ENCODE measurements around the gene PARP15. TPM values are rescaled to one million over a fixed set of nuclear protein-coding genes. Genes with fewer than 3 reads are reported as not detected.
A peak's percentile ranks its signal among the peaks of the same experiment; 100 is the strongest.
"Not testable (repeated sequence)": the region's sequence is repeated elsewhere in the genome, so short reads cannot be mapped to it uniquely, and the experiment has no call there.

Gene PARP15
- total RNA-seq, 1 experiment from 2014 or later = 0.15 TPM

GRCh38 chr3:122681284-122681973 lies 104.0 kb downstream of the PARP15 start (continued):
- TF ChIP-seq, protein P1, sequence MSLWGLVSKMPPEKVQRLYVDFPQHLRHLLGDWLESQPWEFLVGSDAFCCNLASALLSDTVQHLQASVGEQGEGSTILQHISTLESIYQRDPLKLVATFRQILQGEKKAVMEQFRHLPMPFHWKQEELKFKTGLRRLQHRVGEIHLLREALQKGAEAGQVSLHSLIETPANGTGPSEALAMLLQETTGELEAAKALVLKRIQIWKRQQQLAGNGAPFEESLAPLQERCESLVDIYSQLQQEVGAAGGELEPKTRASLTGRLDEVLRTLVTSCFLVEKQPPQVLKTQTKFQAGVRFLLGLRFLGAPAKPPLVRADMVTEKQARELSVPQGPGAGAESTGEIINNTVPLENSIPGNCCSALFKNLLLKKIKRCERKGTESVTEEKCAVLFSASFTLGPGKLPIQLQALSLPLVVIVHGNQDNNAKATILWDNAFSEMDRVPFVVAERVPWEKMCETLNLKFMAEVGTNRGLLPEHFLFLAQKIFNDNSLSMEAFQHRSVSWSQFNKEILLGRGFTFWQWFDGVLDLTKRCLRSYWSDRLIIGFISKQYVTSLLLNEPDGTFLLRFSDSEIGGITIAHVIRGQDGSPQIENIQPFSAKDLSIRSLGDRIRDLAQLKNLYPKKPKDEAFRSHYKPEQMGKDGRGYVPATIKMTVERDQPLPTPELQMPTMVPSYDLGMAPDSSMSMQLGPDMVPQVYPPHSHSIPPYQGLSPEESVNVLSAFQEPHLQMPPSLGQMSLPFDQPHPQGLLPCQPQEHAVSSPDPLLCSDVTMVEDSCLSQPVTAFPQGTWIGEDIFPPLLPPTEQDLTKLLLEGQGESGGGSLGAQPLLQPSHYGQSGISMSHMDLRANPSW (CRISPR knock-in tag; conservative IDR thresholded peaks at IDR 0.05; ENCODE audit: low read depth) = no peak

- H3K4me1 Mint-ChIP-seq = peaks cover 28% of the 10 kb centered on the region
- POLR2A ChIA-PET = interaction anchor here (1.5 kb wide), 1 partner anchor 298 kb away, joined by 6 read pairs; the partner anchor contains the start of gene FAM162A
- peaks cover 19% of the 10 kb centered on the region for H3K27me3 Mint-ChIP-seq (ENCODE audit: low read depth)
- TF ChIP-seq JUN (CRISPR knock-in tag; IDR thresholded peaks at IDR 0.05) (no peak), AFF4 (CRISPR knock-in tag; IDR thresholded peaks at IDR 0.05; ENCODE audit: borderline replicate concordance) (no peak), ESRRA (CRISPR knock-in tag; IDR thresholded peaks at IDR 0.05; ENCODE audit: borderline replicate concordance) (no peak), ZNF425 (CRISPR knock-in tag; conservative IDR thresholded peaks at IDR 0.05) (no peak), TP53 (CRISPR knock-in tag; IDR thresholded peaks at IDR 0.05) (no peak), USF2 (CRISPR knock-in tag; IDR thresholded peaks at IDR 0.05) (no peak), NFE2L1 (CRISPR knock-in tag; IDR thresholded peaks at IDR 0.05) (no peak), ZBTB21 (CRISPR knock-in tag; IDR thresholded peaks at IDR 0.05; ENCODE audit: borderline replicate concordance) (no peak), ZNF317 (CRISPR knock-in tag; IDR thresholded peaks at IDR 0.05; ENCODE audit: borderline replicate concordance, low read depth) (no peak), CREB1 (CRISPR knock-in tag; IDR thresholded peaks at IDR 0.05) (no peak), FOXK1 (CRISPR knock-in tag; IDR thresholded peaks at IDR 0.05) (no peak), TCF7 (CRISPR knock-in tag; IDR thresholded peaks at IDR 0.05; ENCODE audit: low read depth) (no peak)
- peaks cover 8% of the 10 kb centered on the region for H3K36me3 Mint-ChIP-seq
- H3K9me3 Mint-ChIP-seq = peaks cover 3% of the 10 kb centered on the region; the same call in 1 of the 2 replicates
- ATAC-seq (no peak), DNase-seq (ENCODE audit: low spot score) (no peak)
- H3K4me3 Mint-ChIP-seq = peak overlapping the region; percentile 83
- no peak overlapping the region for H3K27ac Mint-ChIP-seq
- CTCF ChIA-PET = interaction anchor here (0.6 kb wide), 1 partner anchor 511 kb away, joined by 3 read pairs; no protein-coding TSS in a partner anchor
Measured at GRCh38 chr3:122681974-122682409, 104.5 kb downstream of the PARP15 start.

DNA sequence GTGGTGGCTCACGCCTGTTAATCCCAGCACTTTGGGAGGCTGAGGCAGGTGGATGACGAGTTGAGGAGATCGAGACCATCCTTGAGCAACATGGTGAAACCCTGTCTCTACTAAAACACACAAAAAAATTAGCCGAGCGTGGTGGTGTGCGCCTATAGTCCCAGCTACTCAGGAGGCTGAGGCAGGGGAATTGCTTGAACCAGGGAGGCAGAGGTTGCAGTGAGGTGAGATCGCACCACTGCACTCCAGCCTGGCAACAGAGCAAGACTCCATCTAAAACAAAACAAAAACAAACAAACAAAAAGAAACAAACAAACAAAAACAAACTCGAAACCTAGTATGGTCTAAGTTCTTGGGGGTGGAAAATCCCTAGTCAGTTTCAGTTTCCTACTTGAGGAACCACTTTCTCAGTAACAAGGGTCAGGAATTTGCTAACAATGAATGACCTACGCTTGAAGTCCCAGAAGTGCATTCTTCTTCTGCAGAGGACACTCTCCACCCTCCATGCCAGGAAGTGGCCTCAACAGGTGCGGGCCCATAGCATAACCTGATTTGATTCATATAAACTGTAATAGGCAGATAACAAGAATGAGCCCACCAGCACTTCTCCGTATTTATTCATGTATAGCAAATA lies 105.4 kb downstream of the PARP15 start:
- DNase-seq (ENCODE audit: low spot score); H3K9me3 Mint-ChIP-seq; CTCF ChIA-PET; H3K4me3 Mint-ChIP-seq; H3K27ac Mint-ChIP-seq; POLR2A ChIA-PET; ATAC-seq: not testable (repeated sequence)
- Mint-ChIP-seq H3K36me3 (peaks cover 14% of the 10 kb centered on the region), H3K27me3 (ENCODE audit: low read depth) (peaks cover 19% of the 10 kb centered on the region), H3K4me1 (peaks cover 28% of the 10 kb centered on the region)

All from WTC11 (cell line).